ENCODE data around the gene KATNBL1.
"Not testable (repeated sequence)": the region's sequence is repeated elsewhere in the genome, so short reads cannot be mapped to it uniquely, and the experiment has no call there.

The KATNBL1 gene

GRCh38 chr15:34132881-34133280 is 77.0 kb downstream of the KATNBL1 start:
- Histone ChIP-seq H3K27ac (ENCODE audit: low read length) (no peak overlapping the region), H3K9ac (ENCODE audit: low read length) (no peak overlapping the region), H3K9me3 (ENCODE audit: control insufficient read depth, low read depth, low read length) (no peaks in the 10 kb centered on the region), H3K36me3 (ENCODE audit: control insufficient read depth, low read depth, low read length) (no peaks in the 10 kb centered on the region), H3K4me3 (ENCODE audit: low read length) (no peak overlapping the region), H3K4me1 (ENCODE audit: control insufficient read depth, low read depth, low read length) (no peaks in the 10 kb centered on the region), H3K27me3 (ENCODE audit: control insufficient read depth, insufficient read depth, low read length) (no peaks in the 10 kb centered on the region)

- Histone ChIP-seq H3K27me3 (ENCODE audit: control insufficient read depth, insufficient read depth, low read length) (no peaks in the 10 kb centered on the region), H3K9me3 (ENCODE audit: control insufficient read depth, low read depth, low read length) (no peaks in the 10 kb centered on the region)
Measured at GRCh38 chr15:34128898-34129297, 81.0 kb downstream of the KATNBL1 start.

GRCh38 chr15:34126522-34126921 is 83.4 kb downstream of the KATNBL1 start:
- no peak overlapping the region for H3K4me3 ChIP-seq (ENCODE audit: low read length)
- no peaks in the 10 kb centered on the region for H3K36me3 ChIP-seq (ENCODE audit: control insufficient read depth, low read depth, low read length)

More at GRCh38 chr15:34128898-34129297, 81.0 kb downstream of the KATNBL1 start:
- Histone ChIP-seq H3K4me3 (ENCODE audit: low read length) (no peak overlapping the region), H3K9ac (ENCODE audit: low read length) (no peak overlapping the region), H3K36me3 (ENCODE audit: control insufficient read depth, low read depth, low read length) (no peaks in the 10 kb centered on the region), H3K27ac (ENCODE audit: low read length) (no peak overlapping the region), H3K4me1 (ENCODE audit: control insufficient read depth, low read depth, low read length) (no peaks in the 10 kb centered on the region)

GRCh38 chr15:34125945-34126344 is 84.0 kb downstream of the KATNBL1 start:
- H3K4me1 ChIP-seq (ENCODE audit: control insufficient read depth, low read depth, low read length) = no peaks in the 10 kb centered on the region
- no peaks in the 10 kb centered on the region for H3K9me3 ChIP-seq (ENCODE audit: control insufficient read depth, low read depth, low read length)
- H3K27me3 ChIP-seq (ENCODE audit: control insufficient read depth, insufficient read depth, low read length) = no peaks in the 10 kb centered on the region
- no peaks in the 10 kb centered on the region for H3K36me3 ChIP-seq (ENCODE audit: control insufficient read depth, low read depth, low read length)
- H3K4me3 ChIP-seq (ENCODE audit: low read length) = no peak overlapping the region
- H3K27ac ChIP-seq (ENCODE audit: low read length) = no peak overlapping the region
- H3K9ac ChIP-seq (ENCODE audit: low read length) = no peak overlapping the region

More at GRCh38 chr15:34126522-34126921, 83.4 kb downstream of the KATNBL1 start:
- no peaks in the 10 kb centered on the region for H3K9me3 ChIP-seq (ENCODE audit: control insufficient read depth, low read depth, low read length)
- H3K27ac ChIP-seq (ENCODE audit: low read length) = no peak overlapping the region
- H3K9ac ChIP-seq (ENCODE audit: low read length) = no peak overlapping the region
- no peaks in the 10 kb centered on the region for H3K27me3 ChIP-seq (ENCODE audit: control insufficient read depth, insufficient read depth, low read length)
- no peaks in the 10 kb centered on the region for H3K4me1 ChIP-seq (ENCODE audit: control insufficient read depth, low read depth, low read length)

GRCh38 chr15:34124651-34125050 is 85.2 kb downstream of the KATNBL1 start:
- Histone ChIP-seq H3K4me1 (ENCODE audit: control insufficient read depth, low read depth, low read length) (no peaks in the 10 kb centered on the region), H3K27ac (ENCODE audit: low read length) (no peak overlapping the region), H3K9ac (ENCODE audit: low read length) (no peak overlapping the region), H3K9me3 (ENCODE audit: control insufficient read depth, low read depth, low read length) (no peaks in the 10 kb centered on the region), H3K4me3 (ENCODE audit: low read length) (no peak overlapping the region), H3K27me3 (ENCODE audit: control insufficient read depth, insufficient read depth, low read length) (no peaks in the 10 kb centered on the region), H3K36me3 (ENCODE audit: control insufficient read depth, low read depth, low read length) (no peaks in the 10 kb centered on the region)

- Histone ChIP-seq H3K36me3 (ENCODE audit: control insufficient read depth, low read depth, low read length) (no peaks in the 10 kb centered on the region), H3K4me1 (ENCODE audit: control insufficient read depth, low read depth, low read length) (no peaks in the 10 kb centered on the region), H3K27ac (ENCODE audit: low read length) (no peak overlapping the region), H3K4me3 (ENCODE audit: low read length) (no peak overlapping the region), H3K9ac (ENCODE audit: low read length) (no peak overlapping the region), H3K27me3 (ENCODE audit: control insufficient read depth, insufficient read depth, low read length) (no peaks in the 10 kb centered on the region), H3K9me3 (ENCODE audit: control insufficient read depth, low read depth, low read length) (no peaks in the 10 kb centered on the region)
Measured at GRCh38 chr15:34122771-34123183, 87.1 kb downstream of the KATNBL1 start.

GRCh38 chr15:34121786-34122185 is 88.1 kb downstream of the KATNBL1 start:
- not testable (repeated sequence) for H3K4me3 ChIP-seq (ENCODE audit: low read length); H3K9me3 ChIP-seq (ENCODE audit: control insufficient read depth, low read depth, low read length); H3K27me3 ChIP-seq (ENCODE audit: control insufficient read depth, insufficient read depth, low read length); H3K27ac ChIP-seq (ENCODE audit: low read length); H3K4me1 ChIP-seq (ENCODE audit: control insufficient read depth, low read depth, low read length); H3K9ac ChIP-seq (ENCODE audit: low read length); H3K36me3 ChIP-seq (ENCODE audit: control insufficient read depth, low read depth, low read length)

GRCh38 chr15:34120420-34120819 is 89.5 kb downstream of the KATNBL1 start:
- not testable (repeated sequence) for H3K27me3 ChIP-seq (ENCODE audit: control insufficient read depth, insufficient read depth, low read length); H3K36me3 ChIP-seq (ENCODE audit: control insufficient read depth, low read depth, low read length); H3K9me3 ChIP-seq (ENCODE audit: control insufficient read depth, low read depth, low read length); H3K27ac ChIP-seq (ENCODE audit: low read length); H3K9ac ChIP-seq (ENCODE audit: low read length); H3K4me1 ChIP-seq (ENCODE audit: control insufficient read depth, low read depth, low read length); H3K4me3 ChIP-seq (ENCODE audit: low read length)

GRCh38 chr15:34119291-34119690 is 90.6 kb downstream of the KATNBL1 start:
- no peaks in the 10 kb centered on the region for H3K4me1 ChIP-seq (ENCODE audit: control insufficient read depth, low read depth, low read length)
- H3K4me3 ChIP-seq (ENCODE audit: low read length) = no peak overlapping the region
- H3K27me3 ChIP-seq (ENCODE audit: control insufficient read depth, insufficient read depth, low read length) = no peaks in the 10 kb centered on the region
- no peak overlapping the region for H3K9ac ChIP-seq (ENCODE audit: low read length)
- no peak overlapping the region for H3K27ac ChIP-seq (ENCODE audit: low read length)
- H3K9me3 ChIP-seq (ENCODE audit: control insufficient read depth, low read depth, low read length) = no peaks in the 10 kb centered on the region
- no peaks in the 10 kb centered on the region for H3K36me3 ChIP-seq (ENCODE audit: control insufficient read depth, low read depth, low read length)

GRCh38 chr15:34116620-34117019 is 93.3 kb downstream of the KATNBL1 start:
- Histone ChIP-seq H3K27ac (ENCODE audit: low read length) (no peak overlapping the region), H3K9ac (ENCODE audit: low read length) (no peak overlapping the region), H3K27me3 (ENCODE audit: control insufficient read depth, insufficient read depth, low read length) (no peaks in the 10 kb centered on the region), H3K4me3 (ENCODE audit: low read length) (no peak overlapping the region), H3K9me3 (ENCODE audit: control insufficient read depth, low read depth, low read length) (no peaks in the 10 kb centered on the region), H3K4me1 (ENCODE audit: control insufficient read depth, low read depth, low read length) (no peaks in the 10 kb centered on the region), H3K36me3 (ENCODE audit: control insufficient read depth, low read depth, low read length) (no peaks in the 10 kb centered on the region)

GRCh38 chr15:34114739-34115138 is 95.2 kb downstream of the KATNBL1 start:
- no peaks in the 10 kb centered on the region for H3K9me3 ChIP-seq (ENCODE audit: control insufficient read depth, low read depth, low read length)
- H3K9ac ChIP-seq (ENCODE audit: low read length) = no peak overlapping the region
- no peak overlapping the region for H3K27ac ChIP-seq (ENCODE audit: low read length)
- no peak overlapping the region for H3K4me3 ChIP-seq (ENCODE audit: low read length)
- no peaks in the 10 kb centered on the region for H3K4me1 ChIP-seq (ENCODE audit: control insufficient read depth, low read depth, low read length)
- no peaks in the 10 kb centered on the region for H3K36me3 ChIP-seq (ENCODE audit: control insufficient read depth, low read depth, low read length)
- no peaks in the 10 kb centered on the region for H3K27me3 ChIP-seq (ENCODE audit: control insufficient read depth, insufficient read depth, low read length)

- no peaks in the 10 kb centered on the region for H3K27me3 ChIP-seq (ENCODE audit: control insufficient read depth, insufficient read depth, low read length)
- H3K36me3 ChIP-seq (ENCODE audit: control insufficient read depth, low read depth, low read length) = no peaks in the 10 kb centered on the region
- no peak overlapping the region for H3K4me3 ChIP-seq (ENCODE audit: low read length)
- no peaks in the 10 kb centered on the region for H3K4me1 ChIP-seq (ENCODE audit: control insufficient read depth, low read depth, low read length)
- no peak overlapping the region for H3K27ac ChIP-seq (ENCODE audit: low read length)
- no peaks in the 10 kb centered on the region for H3K9me3 ChIP-seq (ENCODE audit: control insufficient read depth, low read depth, low read length)
- no peak overlapping the region for H3K9ac ChIP-seq (ENCODE audit: low read length)
Measured at GRCh38 chr15:34114215-34114614, 95.7 kb downstream of the KATNBL1 start.
